GM23338 (cell line): ENCODE measurements around the gene GRM2. TPM values are rescaled to one million over a fixed set of nuclear protein-coding genes. Genes with fewer than 3 reads are reported as not detected.
"Not testable (repeated sequence)": the region's sequence is repeated elsewhere in the genome, so short reads cannot be mapped to it uniquely, and the experiment has no call there.

Experiments
- ATAC-seq: fragments of 200-7000 bp; cut with Tn5 transposase; 3 replicates; pipeline ENCODE4 v1.9.1; 2020
- DNase-seq: peaks from one replicate; pipeline ENCODE4 v3.0.0-alpha.2; 2015; ENCODE audit warnings: low spot score
- H2AFZ ChIP-seq: fragments of 200-600 bp; sonication (generic); 2 replicates; pipeline ENCODE4 v1.8.0; 2016; ENCODE audit warnings: antibody characterized with exemption, mild to moderate bottlenecking, moderate library complexity
- H3F3A ChIP-seq: fragments of 200-600 bp; sonication (generic); replicated peaks from 2 replicates; pipeline ENCODE4 v1.8.0; 2017; ENCODE audit warnings: antibody characterized with exemption, mixed run types, low read depth
- H3K27ac ChIP-seq: fragments of 200-600 bp; sonication (generic); 2 replicates; pipeline ENCODE4 v1.6.1; 2016; ENCODE audit warnings: low read depth
- H3K27me3 ChIP-seq: fragments of 200-600 bp; sonication (generic); 2 replicates; pipeline ENCODE4 v1.8.0; 2016; ENCODE audit warnings: mild to moderate bottlenecking, mixed run types, moderate library complexity; ENCODE audit not compliant: insufficient read depth
- H3K36me3 ChIP-seq: fragments of 200-600 bp; sonication (generic); 2 replicates; pipeline ENCODE4 v1.8.0; 2016; ENCODE audit warnings: mild to moderate bottlenecking; ENCODE audit not compliant: insufficient read depth
- H3K4me1 ChIP-seq: fragments of 200-600 bp; sonication (generic); 2 replicates; pipeline ENCODE4 v1.8.0; 2016; ENCODE audit warnings: mild to moderate bottlenecking, moderate library complexity; ENCODE audit not compliant: insufficient read depth
- H3K4me2 ChIP-seq: fragments of 200-600 bp; sonication (generic); 2 replicates; pipeline ENCODE4 v1.7.1; 2017; ENCODE audit warnings: mixed run types
- H3K4me3 ChIP-seq: fragments of 200-600 bp; sonication (generic); 2 replicates; pipeline ENCODE4 v1.6.1; 2016; ENCODE audit warnings: mixed run types
- H3K79me2 ChIP-seq: fragments of 200-600 bp; sonication (generic); replicated peaks from 2 replicates; pipeline ENCODE4 v1.8.0; 2017; ENCODE audit warnings: mild to moderate bottlenecking; ENCODE audit not compliant: insufficient read depth
- H3K9me2 ChIP-seq: fragments of 200-600 bp; sonication (generic); 2 replicates; pipeline ENCODE4 v1.8.0; 2017; ENCODE audit not compliant: insufficient read depth
- H4K20me1 ChIP-seq: fragments of 200-600 bp; sonication (generic); replicated peaks from 2 replicates; pipeline ENCODE4 v1.8.0; 2017; ENCODE audit warnings: mild to moderate bottlenecking; ENCODE audit not compliant: insufficient read depth
- H3K27ac Mint-ChIP-seq: 2 replicates; pipeline ENCODE4 v1.8.0; 2020; ENCODE audit warnings: inconsistent platforms, mild to moderate bottlenecking, moderate library complexity, mixed read lengths
- H3K27me3 Mint-ChIP-seq: 3 replicates; pipeline ENCODE4 v1.8.0; 2022; ENCODE audit warnings: low read depth, mild to moderate bottlenecking, moderate library complexity, mixed read lengths, inconsistent platforms; ENCODE audit not compliant: insufficient read depth, poor library complexity
- H3K36me3 Mint-ChIP-seq: 3 replicates; pipeline ENCODE4 v1.8.0; 2021; ENCODE audit warnings: low read depth, mild to moderate bottlenecking, inconsistent platforms, moderate library complexity, mixed read lengths
- H3K4me1 Mint-ChIP-seq: 3 replicates; pipeline ENCODE4 v1.8.0; 2020; ENCODE audit warnings: mild to moderate bottlenecking, inconsistent platforms, mixed read lengths
- H3K4me3 Mint-ChIP-seq: 3 replicates; pipeline ENCODE4 v1.8.0; 2021; ENCODE audit warnings: moderate library complexity, mild to moderate bottlenecking, inconsistent platforms, mixed read lengths
- H3K9me3 Mint-ChIP-seq: 3 replicates; pipeline ENCODE4 v1.8.0; 2020; ENCODE audit warnings: moderate library complexity, mild to moderate bottlenecking, inconsistent platforms, mixed read lengths
- CTCF ChIP-seq, 2 experiments: fragments of 200-600 bp in 1 of 2; sonication (generic) in 1 of 2; conservative IDR thresholded peaks; 2 replicates each; pipeline versions ENCODE4 v1.5.1 to v1.6.1; 2016 to 2017; ENCODE audit warnings: antibody characterized with exemption in 2 of 2, low read depth in 2 of 2, mild to moderate bottlenecking in 2 of 2, moderate library complexity in 1 of 2
- EZH2 ChIP-seq: fragments of 200-600 bp; sonication (generic); IDR thresholded peaks from one replicate; pipeline ENCODE4 v1.8.0; 2017; ENCODE audit warnings: antibody characterized with exemption, mild to moderate bottlenecking, low read depth; ENCODE audit not compliant: unreplicated experiment
- EZH2phosphoT487 ChIP-seq: fragments of 200-600 bp; sonication (generic); IDR thresholded peaks from one replicate; pipeline ENCODE4 v1.8.1; 2018; ENCODE audit warnings: antibody characterized with exemption; ENCODE audit not compliant: unreplicated experiment
- NANOG ChIP-seq: IDR thresholded peaks from 2 replicates; pipeline ENCODE4 v1.6.1; 2016; ENCODE audit warnings: antibody characterized with exemption, borderline replicate concordance
- POLR2AphosphoS5 ChIP-seq: IDR thresholded peaks from 2 replicates; pipeline ENCODE4 v1.6.1; 2016; ENCODE audit warnings: antibody characterized with exemption, low read depth
- ZNF331 ChIP-seq: fragments of 250-450 bp; sonication (Bioruptor Pico); IDR thresholded peaks from 2 replicates; pipeline ENCODE4 v1.5.0; 2020; ENCODE audit warnings: low read depth, mild to moderate bottlenecking, moderate library complexity
- ZNF462 ChIP-seq: fragments of 250-450 bp; sonication (Bioruptor Pico); IDR thresholded peaks from 2 replicates; pipeline ENCODE4 v1.5.0; 2020; ENCODE audit warnings: mild to moderate bottlenecking, moderate library complexity
- polyA plus RNA-seq: library from polyadenylated mRNA; unstranded; fragments of >200 nt; fragmentation: Nextera tagmentation; extraction: Ambion mirVana; gene quantifications from 2 replicates; pipeline ENCODE4 v1.2.1, GENCODE V29; 2016
- total RNA-seq: library from RNA; depleted of rRNA; stranded (reverse); fragments of >200 nt; shearing (Covaris generic); gene quantifications from 2 replicates; pipeline ENCODE4 v1.2.3, GENCODE V29; 2014

The GRM2 gene
- total and polyA plus RNA-seq, 2 experiments from 2014 or later = 2.1 to 5.1 TPM

- not testable (repeated sequence) for H4K20me1 ChIP-seq, H3K36me3 ChIP-seq, ATAC-seq, H3K36me3 Mint-ChIP-seq, H3K27ac Mint-ChIP-seq, H3K79me2 ChIP-seq, H3K9me2 ChIP-seq, H3K27me3 ChIP-seq, H3F3A ChIP-seq, H3K27ac ChIP-seq, H3K27me3 Mint-ChIP-seq
- Histone ChIP-seq H3K4me3 (peak overlapping the region; percentile 34), H3K4me2 (peak overlapping the region; percentile 57), H3K4me1 (0 out of 2 replicates have a peak, but pooled peaks cover 14% of the 10 kb centered on the region), H2AFZ (peak overlapping the region; percentile 90)
- TF ChIP-seq POLR2AphosphoS5 = 0 out of 2 replicates have a peak, but pooled peaks have one; percentile 20
- peak in 1 of 2 experiments; percentile 39; a peak in 3 of 4 replicates for TF ChIP-seq CTCF (conservative IDR thresholded peaks at IDR 0.05; ENCODE audit: low read depth in 2 of 2)
- Mint-ChIP-seq H3K4me3 (peak overlapping the region; percentile 50), H3K9me3 (peaks cover 30% of the 10 kb centered on the region), H3K4me1 (peaks cover 21% of the 10 kb centered on the region)
- DNase-seq = peak; percentile 35
Measured at GRCh38 chr3:51742978-51743377, 36.1 kb downstream of the GRM2 start.

- Histone ChIP-seq H3K4me2 (no peak overlapping the region), H3K4me3 (no peak overlapping the region), H3K9me2 (no peaks in the 10 kb centered on the region; the same call in 1 of the 2 replicates), H3K36me3 (0 out of 2 replicates have a peak, but pooled peaks cover 3% of the 10 kb centered on the region), H2AFZ (no peak overlapping the region), H3K27me3 (no peaks in the 10 kb centered on the region), H4K20me1 (no peaks in the 10 kb centered on the region), H3K4me1 (peaks cover 12% of the 10 kb centered on the region; the same call in 1 of the 2 replicates), H3F3A (no peaks in the 10 kb centered on the region), H3K79me2 (no peaks in the 10 kb centered on the region), H3K27ac (no peak overlapping the region)
- no peak for TF ChIP-seq NANOG
- no peak for TF ChIP-seq ZNF331 (CRISPR knock-in tag)
- TF ChIP-seq EZH2 = no peak
- no peak for TF ChIP-seq EZH2phosphoT487
- no peak for TF ChIP-seq ZNF462 (CRISPR knock-in tag)
- Mint-ChIP-seq H3K9me3 (peaks cover 46% of the 10 kb centered on the region), H3K4me1 (peaks cover 13% of the 10 kb centered on the region), H3K27ac (no peak overlapping the region), H3K27me3 (no peaks in the 10 kb centered on the region), H3K4me3 (no peak overlapping the region), H3K36me3 (peaks cover 16% of the 10 kb centered on the region)
- DNase-seq = no peak
- ATAC-seq = no peak
Measured at GRCh38 chr3:51747840-51748239, 41.0 kb downstream of the GRM2 start.
